Upper lobe of left lung (tissue), 6 donors: Measurements from ENCODE around the gene C2orf76. TPM values are rescaled to one million over a fixed set of nuclear protein-coding genes. Genes with fewer than 3 reads are reported as not detected.
A peak's percentile ranks its signal among the peaks of the same experiment; 100 is the strongest.

Experiments used
- ATAC-seq, 2 donors: fragments of 200-7000 bp; cut with Tn5 transposase; one replicate each; pipeline ENCODE4 v1.9.1; 2022; ENCODE audit warnings: mild to moderate bottlenecking in 2 of 2, moderate library complexity in 2 of 2; ENCODE audit not compliant: low FRiP score in 2 of 2
- DNase-seq, 2 donors: peaks; one replicate each; pipeline ENCODE4 v3.0.0-alpha.2; 2019 to 2020
- H3K27ac ChIP-seq, 4 donors: fragments of 200-600 bp; sonication (generic); one replicate each; pipeline ENCODE4 v1.5.1; 2016 to 2019
- H3K27me3 ChIP-seq, 4 donors: fragments of 200-600 bp; sonication (generic); one replicate each; pipeline ENCODE4 v1.5.1; 2017 to 2019
- H3K36me3 ChIP-seq, 4 donors: fragments of 200-600 bp; sonication (generic); one replicate each; pipeline ENCODE4 v1.5.1; 2016 to 2019
- H3K4me1 ChIP-seq, 4 donors: fragments of 200-600 bp; sonication (generic); one replicate each; pipeline ENCODE4 v1.5.1; 2018 to 2019
- H3K4me3 ChIP-seq, 4 donors: fragments of 200-600 bp; sonication (generic); one replicate each; pipeline ENCODE4 v1.5.1; 2017 to 2019; ENCODE audit warnings: mild to moderate bottlenecking in 2 of 4, moderate library complexity in 1 of 4
- H3K9me3 ChIP-seq, 4 donors: fragments of 200-600 bp; sonication (generic); one replicate each; pipeline ENCODE4 v1.5.1; 2018 to 2019
- CTCF ChIP-seq, 6 experiments: fragments of 450-650 bp in 4 of 6; fragments of 200-600 bp in 2 of 6; sonication (generic) in 2 of 6; IDR thresholded peaks; one replicate each; pipeline ENCODE4 v1.5.1; 2016 to 2019; ENCODE audit warnings: antibody characterized with exemption in 6 of 6
- EP300 ChIP-seq, 4 donors: sonication (generic); formaldehyde crosslinking; IDR thresholded peaks; one replicate each; pipeline ENCODE4 v1.5.1; 2017; ENCODE audit warnings: antibody characterized with exemption in 4 of 4, control low read depth in 2 of 4
- POLR2A ChIP-seq, 4 donors: fragments of 450-650 bp; IDR thresholded peaks; one replicate each; pipeline ENCODE4 v1.5.1; 2016 to 2017; ENCODE audit warnings: antibody characterized with exemption in 4 of 4, mild to moderate bottlenecking in 2 of 4
- POLR2AphosphoS5 ChIP-seq, 2 donors: sonication (generic); formaldehyde crosslinking; IDR thresholded peaks; one replicate each; pipeline ENCODE4 v1.5.1; 2017; ENCODE audit warnings: antibody characterized with exemption in 2 of 2
- whole genome bisulfite sequencing, 2 donors: methylation state at CpG; one replicate each; pipeline ENCODE4 v1.1.5; 2017 to 2018; 5-methylcytosine and 5-hydroxymethylcytosine counted together
- total RNA-seq, 6 donors: library from RNA; depleted of rRNA in 4 of 6; stranded (reverse); fragments of >200 nt in 4 of 6; gene quantifications; one replicate each; pipeline versions ENCODE4 v1.1.0 to v1.2.1, GENCODE V29; 2016 to 2021
- donor health status: DM: no; HTN: no; CAD: no; lungs with moderate emphysema.
- donor health status: DM: no; HTN: yes; CAD: no; lungs with severe emphysema.

C2orf76 gene
- total RNA-seq, 6 donors from 2014 or later: 3.3 to 14.7 (median 6.2) TPM; not detected in 1

- Histone ChIP-seq H3K27me3 (no peaks in the 10 kb centered on the region), H3K36me3 (no peaks in the 10 kb centered on the region), H3K4me3 (no peak overlapping the region), H3K9me3 (no peaks in the 10 kb centered on the region), H3K27ac (no peak overlapping the region), H3K4me1 (peaks cover 0 to 3% (median 2%) of the 10 kb centered on the region in 4 donors)
- DNase-seq: no peak
- TF ChIP-seq CTCF (IDR thresholded peaks at IDR 0.05): no peak
- no peak for TF ChIP-seq EP300 (IDR thresholded peaks at IDR 0.05)
- no peak for TF ChIP-seq POLR2AphosphoS5 (IDR thresholded peaks at IDR 0.05)
- no peak for TF ChIP-seq POLR2A (IDR thresholded peaks at IDR 0.05)
- ATAC-seq: peak in 1 of 2 donors; percentile 12
These were observed 14.3 kb downstream of the C2orf76 start for GRCh38 chr2:119352357-119352756.

GRCh38 chr2:119350311-119350998 lies 16.2 kb downstream of the C2orf76 start:
- Histone ChIP-seq H3K36me3 (no peaks in the 10 kb centered on the region), H3K27me3 (no peaks in the 10 kb centered on the region), H3K27ac (no peak overlapping the region), H3K9me3 (no peaks in the 10 kb centered on the region), H3K4me3 (no peak overlapping the region), H3K4me1 (peaks cover 0 to 3% (median under 1%) of the 10 kb centered on the region in 4 donors)
- WGBS, 2 donors: 85 to 86% methylated on average over 2 to 4 of the region's 4 CpGs
- TF ChIP-seq EP300 (IDR thresholded peaks at IDR 0.05) (no peak), POLR2A (IDR thresholded peaks at IDR 0.05) (no peak), POLR2AphosphoS5 (IDR thresholded peaks at IDR 0.05) (no peak), CTCF (IDR thresholded peaks at IDR 0.05) (no peak)
- ATAC-seq: no peak
- no peak for DNase-seq

GRCh38 chr2:119349289-119349688 lies 17.3 kb downstream of the C2orf76 start:
- DNase-seq (no peak), ATAC-seq (no peak)
- Histone ChIP-seq H3K9me3 (no peaks in the 10 kb centered on the region), H3K4me3 (no peak overlapping the region), H3K4me1 (no peaks in the 10 kb centered on the region), H3K27me3 (no peaks in the 10 kb centered on the region), H3K36me3 (no peaks in the 10 kb centered on the region), H3K27ac (no peak overlapping the region)
- TF ChIP-seq EP300 (IDR thresholded peaks at IDR 0.05) (no peak), CTCF (IDR thresholded peaks at IDR 0.05) (no peak), POLR2AphosphoS5 (IDR thresholded peaks at IDR 0.05) (no peak), POLR2A (IDR thresholded peaks at IDR 0.05) (no peak)
- WGBS, 2 donors: 85 to 90% methylated on average over 6 of the region's 6 CpGs

- TF ChIP-seq EP300 (IDR thresholded peaks at IDR 0.05) (no peak), POLR2A (IDR thresholded peaks at IDR 0.05) (no peak), CTCF (IDR thresholded peaks at IDR 0.05) (no peak), POLR2AphosphoS5 (IDR thresholded peaks at IDR 0.05) (no peak)
- H3K27me3 ChIP-seq: no peaks in the 10 kb centered on the region
- H3K4me1 ChIP-seq: no peaks in the 10 kb centered on the region
- no peak overlapping the region for H3K27ac ChIP-seq
- H3K9me3 ChIP-seq: no peaks in the 10 kb centered on the region
- no peak for ATAC-seq
- no peak overlapping the region for H3K4me3 ChIP-seq
- H3K36me3 ChIP-seq: peaks cover 0 to 10% (median 0%) of the 10 kb centered on the region in 4 donors
- 81% methylated on average over 2 of the region's 2 CpGs for WGBS, 2 donors
- no peak for DNase-seq
These were observed 24.9 kb downstream of the C2orf76 start for GRCh38 chr2:119341684-119342083.

GRCh38 chr2:119339562-119339923 lies 27.1 kb downstream of the C2orf76 start:
- no peaks in the 10 kb centered on the region for H3K4me1 ChIP-seq
- 90 to 95% methylated on average over 7 of the region's 7 CpGs for WGBS, 2 donors
- no peaks in the 10 kb centered on the region for H3K9me3 ChIP-seq
- H3K27me3 ChIP-seq: no peaks in the 10 kb centered on the region
- ATAC-seq (no peak), DNase-seq (no peak)
- H3K4me3 ChIP-seq: no peak overlapping the region
- no peak overlapping the region for H3K27ac ChIP-seq
- TF ChIP-seq EP300 (IDR thresholded peaks at IDR 0.05): no peak
- TF ChIP-seq CTCF (IDR thresholded peaks at IDR 0.05): no peak
- peaks cover 0 to 16% (median 0%) of the 10 kb centered on the region in 4 donors for H3K36me3 ChIP-seq
